ENCODE results near the gene PTPRD.

PTPRD gene

GRCh38 chr9:9730174-9730573, 882.6 kb downstream of the PTPRD start:
- no peak for DNase-seq

- no peak for DNase-seq
These were observed 883.7 kb downstream of the PTPRD start for GRCh38 chr9:9729082-9729481.

DNA sequence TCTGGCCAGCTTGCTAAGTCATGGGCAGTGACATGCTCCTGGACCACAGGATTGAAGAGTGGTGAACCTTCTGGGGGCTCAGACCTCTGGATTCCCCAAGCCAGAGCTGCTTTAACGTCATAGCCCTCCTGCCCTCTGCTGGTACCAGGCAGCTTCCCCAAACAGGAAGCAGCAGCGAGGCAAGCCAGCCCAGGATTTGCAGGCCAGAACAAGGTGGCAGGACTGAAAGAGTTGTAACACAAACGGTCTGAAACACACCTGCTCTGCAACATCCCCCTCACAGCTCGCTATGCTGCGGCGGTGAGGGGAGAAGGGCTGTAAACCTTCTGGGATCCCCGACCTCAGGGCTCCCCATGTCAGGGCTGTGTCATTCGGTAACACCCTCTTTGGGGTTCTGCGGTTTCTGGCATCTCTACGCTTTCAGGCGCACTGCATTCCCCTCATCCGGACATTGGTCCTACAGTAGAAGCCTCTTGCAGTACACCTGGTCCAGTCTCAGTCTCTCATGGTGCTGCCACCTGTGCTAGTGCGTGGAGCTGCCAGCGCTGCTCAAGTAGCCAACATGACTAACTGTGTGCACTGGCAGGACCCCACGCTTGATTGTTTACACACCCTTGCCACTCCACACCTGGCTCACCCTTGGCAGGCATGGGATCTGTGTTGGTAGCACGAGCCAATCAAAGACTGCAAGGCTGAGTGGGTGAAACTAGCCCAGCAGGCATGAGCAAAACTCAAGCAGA, 893.3 kb downstream of the PTPRD start:
- no peak for DNase-seq

DNA sequence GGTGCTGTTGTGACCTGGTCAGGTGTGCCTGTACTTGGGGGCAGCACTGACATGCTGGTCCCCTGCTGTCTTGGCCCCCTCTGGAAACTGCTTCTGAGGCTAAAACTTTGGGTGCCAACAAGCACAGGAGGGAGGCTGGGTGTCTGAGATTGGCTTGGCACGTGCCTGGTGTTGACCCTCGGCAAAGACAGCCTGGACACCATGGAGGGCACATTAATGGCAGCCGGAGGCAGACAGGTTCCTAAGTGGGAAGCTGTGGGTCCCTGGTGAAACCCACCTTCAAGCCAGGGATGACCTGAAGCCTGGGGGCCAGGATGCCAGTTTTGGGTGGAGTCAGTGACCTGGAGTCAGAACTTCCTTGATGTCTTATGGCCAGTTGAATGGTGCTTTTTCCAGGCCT, 894.1 kb downstream of the PTPRD start:
- no peak for DNase-seq

DNA sequence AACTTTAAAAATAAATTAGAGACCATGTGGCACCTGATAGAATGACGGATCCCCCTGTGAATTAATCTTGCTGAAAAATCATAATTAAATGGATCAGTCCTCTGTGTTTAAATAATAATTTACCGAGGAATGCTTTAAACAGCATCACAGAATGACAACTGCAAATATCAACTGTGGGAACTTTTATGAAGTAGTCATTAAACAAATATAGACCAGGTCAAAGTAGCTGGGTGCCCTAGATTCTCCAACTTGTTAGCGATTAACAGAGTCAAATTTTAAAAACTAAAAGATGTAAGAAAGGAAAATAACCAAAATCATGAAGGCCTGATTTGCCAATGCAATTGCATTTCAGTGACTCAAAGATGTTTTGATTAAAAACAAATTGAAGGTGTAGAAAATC, 933.4 kb downstream of the PTPRD start:
- DNase-seq, result no peak

GRCh38 chr9:9674461-9674860, 938.3 kb downstream of the PTPRD start:
- no peak for DNase-seq

DNA sequence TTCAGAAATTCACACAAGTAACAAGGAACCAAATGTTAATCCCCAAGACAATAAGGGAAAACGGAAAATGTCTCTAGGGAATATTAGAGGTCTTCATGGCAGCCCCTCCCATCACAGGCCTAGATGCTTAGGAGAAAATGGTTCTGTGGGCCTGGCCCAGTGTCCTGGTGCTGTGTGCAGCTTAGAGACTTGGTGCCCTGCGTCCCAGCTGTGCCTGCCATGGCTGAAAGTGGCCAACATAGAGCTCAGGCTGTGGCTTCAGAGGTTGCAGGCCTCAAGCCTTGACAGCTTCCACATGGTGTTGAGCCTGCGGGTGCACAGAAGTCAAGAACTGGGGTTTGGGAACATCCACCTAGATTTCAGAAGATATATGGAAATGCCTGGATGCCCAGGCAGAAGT, 942.3 kb downstream of the PTPRD start:
- no peak for DNase-seq

DNA sequence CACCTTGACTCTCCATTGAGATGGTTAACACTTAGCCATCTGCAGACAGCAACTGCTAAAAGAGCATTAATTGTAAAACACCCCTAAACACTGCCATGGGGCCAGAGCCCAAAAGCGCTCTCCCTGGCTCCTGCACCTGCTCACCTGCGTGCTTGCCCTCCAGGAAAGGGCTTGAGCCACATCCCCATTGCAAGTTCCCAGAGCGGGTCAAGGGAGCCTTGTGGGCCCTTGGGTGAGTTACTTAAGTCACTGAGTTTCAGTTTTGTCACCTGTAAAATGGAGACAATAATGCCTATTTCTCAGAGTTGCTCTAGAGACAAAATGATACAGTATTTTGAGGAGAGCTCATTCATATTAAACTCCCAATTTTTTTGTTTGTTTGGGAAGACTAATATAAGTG, 967.8 kb downstream of the PTPRD start:
- no peak for DNase-seq

DNA sequence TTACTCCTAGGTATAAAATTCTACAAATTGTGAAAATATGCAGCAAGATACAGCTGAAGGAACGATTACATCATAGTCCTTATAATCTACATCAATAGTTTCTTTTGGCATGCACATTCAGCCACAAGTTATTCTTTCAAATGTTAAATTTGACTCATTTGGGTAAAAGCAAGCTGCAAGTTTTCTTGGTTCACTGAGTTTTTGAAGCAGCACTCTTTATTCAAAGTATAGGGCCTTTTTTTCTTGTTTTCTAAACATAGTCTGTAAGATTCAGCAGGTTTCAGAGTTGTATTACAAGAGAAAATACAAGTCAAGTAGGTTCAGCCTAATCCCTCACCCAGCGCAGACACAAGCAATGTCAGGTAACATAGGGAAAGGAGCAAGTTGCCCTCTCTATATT, 981.5 kb downstream of the PTPRD start:
- no peak for DNase-seq

DNA sequence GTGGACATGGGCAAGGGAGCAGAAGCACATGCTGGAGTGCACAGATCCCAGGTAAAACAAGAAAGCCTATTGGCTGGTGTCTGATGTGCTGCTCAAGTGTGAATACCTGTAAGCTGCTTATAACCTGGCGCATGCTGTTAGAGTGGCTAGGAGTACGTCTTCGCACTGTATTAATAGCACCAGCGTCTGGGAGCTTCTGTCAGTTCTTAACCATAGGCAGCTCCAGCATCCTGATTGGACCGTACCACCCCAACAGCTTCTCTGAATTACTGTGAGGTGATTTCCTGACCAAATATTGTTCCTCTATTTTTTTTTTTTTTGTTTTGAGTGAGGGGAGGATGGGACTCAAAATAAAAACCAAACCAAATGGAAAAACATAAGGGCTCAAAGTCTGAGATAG, 987.6 kb downstream of the PTPRD start:
- no peak for DNase-seq

DNA sequence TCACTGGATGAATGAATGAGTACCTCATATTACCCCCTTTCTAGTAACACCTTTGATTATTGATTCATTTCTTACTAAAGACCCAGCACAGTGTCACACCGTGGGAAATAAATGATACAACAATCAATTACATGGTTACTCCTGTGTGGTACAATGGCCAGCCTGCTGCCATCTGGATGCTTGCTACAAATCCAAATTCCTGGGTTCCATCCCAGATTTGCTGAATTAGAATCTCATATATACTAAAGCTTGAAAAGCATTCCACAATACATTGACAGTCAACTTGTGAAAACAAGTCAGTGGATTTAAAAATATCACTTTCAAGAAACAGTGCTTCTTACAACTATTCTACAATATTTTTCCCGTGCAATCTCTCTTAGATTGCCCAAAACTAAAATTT, 989.3 kb downstream of the PTPRD start:
- no peak for DNase-seq

GRCh38 chr9:9621355-9621940, 991.4 kb downstream of the PTPRD start:
- DNase-seq, result no peak

- DNase-seq, result no peak
These were observed 992.1 kb downstream of the PTPRD start for GRCh38 chr9:9620736-9621135.

- no peak for DNase-seq
These were observed 997.7 kb downstream of the PTPRD start for GRCh38 chr9:9615086-9615485.

- no peak for DNase-seq
These were observed 998.2 kb downstream of the PTPRD start for GRCh38 chr9:9614607-9615006.

GRCh38 chr9:9612755-9613154, 1000.0 kb downstream of the PTPRD start:
- DNase-seq, result no peak

DNA sequence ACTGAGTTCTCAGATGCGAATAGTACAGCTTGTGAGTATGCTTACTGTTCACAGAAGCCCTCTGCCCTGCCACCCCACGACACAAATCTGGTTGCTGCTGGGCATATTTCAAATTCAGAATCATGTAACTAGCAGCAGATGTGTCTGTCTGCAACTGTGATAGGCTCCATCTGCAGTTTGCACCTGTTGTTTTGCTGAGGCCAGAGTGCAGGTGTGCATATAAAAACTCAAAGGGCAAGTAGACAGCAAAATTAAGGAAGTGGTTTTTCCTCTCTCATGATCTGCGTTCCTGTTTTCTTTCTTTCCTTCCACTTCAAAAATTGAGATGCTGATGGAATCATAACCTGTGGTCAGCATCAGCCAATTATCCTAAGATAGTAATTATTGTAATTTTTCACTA, 1000.5 kb downstream of the PTPRD start:
- DNase-seq, result peak; percentile 37

DNA sequence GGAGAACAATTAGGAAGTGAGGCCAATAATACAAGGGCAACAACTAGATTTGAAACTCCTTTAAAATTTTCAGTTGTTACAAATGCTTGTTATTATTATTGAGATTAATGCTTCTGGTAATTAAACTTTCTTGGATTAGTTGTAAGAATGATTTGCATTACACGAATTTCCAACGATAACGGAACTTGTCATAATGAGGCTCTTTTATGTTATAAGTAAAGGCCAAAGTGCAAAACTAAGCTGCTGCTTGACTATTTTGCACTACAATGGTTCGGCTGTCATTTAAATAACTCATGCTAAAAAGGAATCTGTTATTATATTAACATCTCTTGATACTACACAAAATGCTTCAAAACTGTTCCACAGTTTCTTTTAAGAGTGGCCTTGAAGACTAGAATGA, 1007.1 kb downstream of the PTPRD start:
- no peak for DNase-seq

DNA sequence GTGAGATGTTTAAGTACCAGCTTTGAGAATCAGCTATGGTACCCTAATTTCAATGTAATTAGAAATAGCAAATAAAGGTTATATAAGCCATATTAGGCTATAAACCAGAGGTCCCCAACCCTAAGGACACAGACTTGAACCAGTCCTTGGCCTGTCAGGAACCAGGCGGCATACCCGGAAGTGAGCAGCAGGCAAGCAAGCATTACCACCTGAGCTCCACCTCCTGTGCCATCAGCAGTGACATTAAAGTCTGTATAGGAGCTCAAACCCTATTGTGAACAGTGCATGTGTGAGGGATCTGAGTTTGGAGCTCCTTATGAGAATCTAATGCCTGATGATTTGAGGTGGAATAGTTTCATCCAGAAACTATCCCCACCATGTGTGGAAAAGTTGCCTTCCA, 1009.5 kb downstream of the PTPRD start:
- DNase-seq, result no peak

GRCh38 chr9:9598723-9599122, 1014.1 kb downstream of the PTPRD start:
- DNase-seq, result no peak

- DNase-seq, result no peak
These were observed 1020.7 kb downstream of the PTPRD start for GRCh38 chr9:9592104-9592503.

DNA sequence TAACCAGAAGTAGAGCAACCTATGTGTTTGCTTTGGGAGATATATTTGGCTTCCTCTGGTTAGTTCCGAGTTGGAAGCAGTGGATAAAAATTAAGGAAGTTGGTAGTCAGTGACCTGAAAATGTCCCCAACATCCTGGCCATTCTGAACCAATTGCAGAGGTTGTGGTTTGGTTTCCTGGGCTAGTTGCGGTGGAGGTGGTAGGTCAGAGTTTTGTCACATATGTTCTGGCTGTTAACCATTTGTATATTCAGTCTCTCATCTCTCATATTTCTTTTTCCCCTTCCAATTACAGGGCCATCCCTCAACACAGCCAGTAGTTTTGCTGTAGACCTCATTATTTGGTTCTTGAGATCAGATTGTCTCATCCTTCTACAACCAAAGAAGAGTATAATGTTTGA, 1026.9 kb downstream of the PTPRD start:
- DNase-seq, result no peak

DNA sequence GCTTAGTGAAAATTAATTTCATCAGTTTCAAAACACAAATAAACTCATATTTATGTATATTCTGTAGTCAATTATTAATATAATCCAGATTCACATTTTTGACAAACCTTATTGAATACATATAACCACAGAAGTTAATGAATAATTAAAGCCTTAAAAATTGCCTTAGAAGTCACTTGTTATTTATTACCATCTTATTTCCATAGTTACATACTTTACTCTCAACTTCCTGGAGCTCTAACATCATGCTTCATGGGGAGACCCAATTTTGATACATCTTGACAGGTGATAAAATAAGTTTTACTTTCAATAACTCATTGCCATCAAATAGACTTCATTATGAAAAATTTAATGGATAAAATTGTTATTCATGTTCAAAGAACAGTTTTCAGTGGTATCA, 1038.7 kb downstream of the PTPRD start:
- DNase-seq, result no peak

DNA sequence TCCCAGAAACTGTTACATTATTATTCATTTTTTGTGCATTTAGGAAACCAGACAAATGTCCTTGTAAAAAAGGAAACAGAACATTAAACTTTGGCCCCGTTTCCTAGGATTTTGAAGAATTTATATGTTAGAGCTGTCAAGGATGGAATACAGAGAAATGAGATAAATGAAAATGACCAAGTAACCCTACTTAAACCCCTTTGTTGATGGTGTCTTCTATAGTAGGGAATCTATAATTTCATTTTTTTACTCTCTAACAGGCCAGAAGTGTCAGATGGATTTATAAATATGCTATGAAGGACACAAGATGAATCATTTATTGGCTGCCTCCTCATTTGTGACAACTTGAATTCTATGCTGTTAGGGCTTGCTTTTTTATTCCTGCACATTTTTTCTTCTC, 1047.1 kb downstream of the PTPRD start:
- no peak for DNase-seq

DNA sequence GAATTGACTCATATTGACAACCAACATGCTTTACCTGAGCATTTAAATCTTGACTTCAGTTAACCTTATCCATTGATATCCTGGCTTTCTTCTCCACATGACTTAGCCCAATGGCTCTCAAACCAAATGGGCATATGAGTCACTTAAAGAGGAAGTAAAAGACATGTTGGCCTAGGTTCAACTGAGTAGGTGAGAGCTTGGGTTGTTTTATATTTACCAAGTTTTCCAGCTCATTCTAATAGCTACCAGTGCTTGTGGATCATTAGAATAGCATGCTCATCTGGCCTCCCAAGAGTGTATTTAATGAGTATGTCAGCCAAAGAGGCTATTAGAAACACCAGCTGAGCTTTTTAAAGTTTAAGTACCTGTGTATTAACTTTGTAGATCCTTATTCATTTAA, 1049.0 kb downstream of the PTPRD start:
- DNase-seq, result no peak
